Neural cell (in vitro differentiated cells): Measurements from ENCODE around the gene DPYSL4. TPM values are rescaled to one million over a fixed set of nuclear protein-coding genes. Genes with fewer than 3 reads are reported as not detected.

ENCODE experiments used
- H2AFZ ChIP-seq: fragments of 200-600, 300-800 bp; sonication (generic), shearing (Covaris generic); 2 replicates; pipeline ENCODE4 v1.6.0; 2014; ENCODE audit warnings: low read depth, mild to moderate bottlenecking, antibody characterized with exemption, low read length, moderate library complexity
- H3F3A ChIP-seq: fragments of 200-600 bp; shearing (Covaris generic); 2 replicates; pipeline ENCODE4 v1.6.1; 2016; ENCODE audit warnings: mild to moderate bottlenecking, moderate library complexity, mixed read lengths, antibody characterized with exemption, low read length; ENCODE audit not compliant: insufficient read depth, poor library complexity, severe bottlenecking
- H3K27ac ChIP-seq: fragments of 200-600, 300-800 bp; sonication (generic), shearing (Covaris generic); 2 replicates; pipeline ENCODE4 v1.5.1; 2014; ENCODE audit warnings: mild to moderate bottlenecking, low read length, moderate library complexity
- H3K27me3 ChIP-seq: fragments of 300-800, 200-600 bp; sonication (generic), shearing (Covaris generic); 2 replicates; pipeline ENCODE4 v1.6.0; 2014; ENCODE audit warnings: mild to moderate bottlenecking, low read depth, low read length, moderate library complexity; ENCODE audit not compliant: insufficient read depth
- H3K36me3 ChIP-seq: fragments of 300-800, 200-600 bp; sonication (generic), shearing (Covaris generic); 2 replicates; pipeline ENCODE4 v1.5.1; 2014; ENCODE audit warnings: mild to moderate bottlenecking, antibody characterized with exemption, low read length, moderate library complexity; ENCODE audit not compliant: insufficient read depth
- H3K4me2 ChIP-seq: fragments of 300-800, 200-600 bp; sonication (generic), shearing (Covaris generic); 2 replicates; pipeline ENCODE4 v1.6.0; 2014; ENCODE audit warnings: mild to moderate bottlenecking, low read length
- H3K4me3 ChIP-seq: fragments of 300-800, 200-600 bp; sonication (generic), shearing (Covaris generic); 2 replicates; pipeline ENCODE4 v1.5.1; 2014; ENCODE audit warnings: mild to moderate bottlenecking, low read length, moderate library complexity
- H3K79me2 ChIP-seq: fragments of 200-600 bp; shearing (Covaris generic); replicated peaks from 2 replicates; pipeline ENCODE4 v1.6.0; 2014; ENCODE audit warnings: mild to moderate bottlenecking, low read length, moderate library complexity; ENCODE audit not compliant: insufficient read depth
- H3K9ac ChIP-seq: fragments of 300-800, 200-600 bp; sonication (generic), shearing (Covaris generic); 2 replicates; pipeline ENCODE4 v1.6.1; 2016; ENCODE audit warnings: mild to moderate bottlenecking, low read length, mixed read lengths
- H3K9me2 ChIP-seq: fragments of 200-600 bp; shearing (Covaris generic); 2 replicates; pipeline ENCODE4 v1.6.1; 2016; ENCODE audit warnings: mild to moderate bottlenecking, low read length, mixed read lengths; ENCODE audit not compliant: insufficient read depth
- H3K9me3 ChIP-seq: fragments of 200-600, 300-800 bp; sonication (generic), shearing (Covaris generic); 2 replicates; pipeline ENCODE4 v1.6.1; 2016; ENCODE audit warnings: mild to moderate bottlenecking, mixed run types, low read length, moderate library complexity, mixed read lengths
- H4K20me1 ChIP-seq: fragments of 200-600 bp; shearing (Covaris generic); 2 replicates; pipeline ENCODE4 v1.6.1; 2016; ENCODE audit warnings: mild to moderate bottlenecking, mixed run types; ENCODE audit not compliant: insufficient read depth
- CTCF ChIP-seq: fragments of 450-650 bp; IDR thresholded peaks from 2 replicates; pipeline ENCODE4 v1.5.1; 2014; ENCODE audit warnings: antibody characterized with exemption, mild to moderate bottlenecking, moderate library complexity; ENCODE audit not compliant: poor library complexity, severe bottlenecking
- EP300 ChIP-seq: fragments of 450-650 bp; conservative IDR thresholded peaks from 2 replicates; pipeline ENCODE4 v1.6.1; 2014; ENCODE audit warnings: antibody characterized with exemption, mild to moderate bottlenecking, moderate library complexity; ENCODE audit not compliant: poor library complexity, severe bottlenecking
- EZH2 ChIP-seq: fragments of 200-600, 300-800 bp; shearing (Covaris generic), sonication (generic); IDR thresholded peaks from 2 replicates; pipeline ENCODE4 v1.6.1; 2014; ENCODE audit warnings: antibody characterized with exemption, low read length, borderline replicate concordance, mild to moderate bottlenecking; ENCODE audit not compliant: insufficient read depth, poor library complexity, severe bottlenecking
- MXI1 ChIP-seq: fragments of 450-650 bp; conservative IDR thresholded peaks from 2 replicates; pipeline ENCODE4 v1.6.1; 2014; ENCODE audit warnings: antibody characterized with exemption, mild to moderate bottlenecking; ENCODE audit not compliant: poor library complexity, severe bottlenecking
- POLR2AphosphoS5 ChIP-seq: IDR thresholded peaks from 2 replicates; pipeline ENCODE4 v1.6.1; 2012
- RAD21 ChIP-seq: fragments of 450-650 bp; conservative IDR thresholded peaks from 2 replicates; pipeline ENCODE4 v1.6.1; 2014; ENCODE audit warnings: antibody characterized with exemption, mild to moderate bottlenecking, moderate library complexity
- REST ChIP-seq: IDR thresholded peaks from 2 replicates; pipeline ENCODE4 v1.6.1; 2012; ENCODE audit warnings: borderline replicate concordance
- SMC3 ChIP-seq: fragments of 450-650 bp; conservative IDR thresholded peaks from 2 replicates; pipeline ENCODE4 v1.6.1; 2014; ENCODE audit warnings: antibody characterized with exemption, mild to moderate bottlenecking, moderate library complexity; ENCODE audit not compliant: poor library complexity
- TAF1 ChIP-seq: IDR thresholded peaks from 2 replicates; pipeline ENCODE4 v1.6.1; 2012; ENCODE audit warnings: low read depth
- polyA plus RNA-seq: library from polyadenylated mRNA; depleted of rRNA; stranded (reverse); fragments of >200 nt; gene quantifications from 2 replicates; pipeline ENCODE4 v1.2.3, GENCODE V29; 2014

Gene DPYSL4
- polyA plus RNA-seq, 1 donor from 2014 or later, result 116 TPM

- H3K9me2 ChIP-seq, result no peaks in the 10 kb centered on the region
- no peaks in the 10 kb centered on the region for H4K20me1 ChIP-seq
- TF ChIP-seq EP300 (no peak), RAD21 (no peak), SMC3 (no peak), CTCF (no peak)
- no peaks in the 10 kb centered on the region for H3K36me3 ChIP-seq
- no peaks in the 10 kb centered on the region for H3K9me3 ChIP-seq
- no peaks in the 10 kb centered on the region for H3F3A ChIP-seq
- H3K79me2 ChIP-seq, result no peaks in the 10 kb centered on the region
- no peak overlapping the region for H2AFZ ChIP-seq
- no peak overlapping the region for H3K9ac ChIP-seq
- no peaks in the 10 kb centered on the region for H3K27me3 ChIP-seq
- no peak overlapping the region for H3K4me2 ChIP-seq
- no peak overlapping the region for H3K4me3 ChIP-seq
- H3K27ac ChIP-seq, result no peak overlapping the region
Observed at GRCh38 chr10:132143162-132143561, 43.6 kb upstream of the DPYSL4 start.

- Histone ChIP-seq H2AFZ (no peak overlapping the region), H3K9ac (no peak overlapping the region), H3K27me3 (no peaks in the 10 kb centered on the region), H4K20me1 (no peaks in the 10 kb centered on the region), H3K79me2 (no peaks in the 10 kb centered on the region), H3K4me3 (no peak overlapping the region), H3K27ac (no peak overlapping the region), H3F3A (no peaks in the 10 kb centered on the region), H3K9me3 (no peaks in the 10 kb centered on the region), H3K9me2 (no peaks in the 10 kb centered on the region), H3K36me3 (no peaks in the 10 kb centered on the region), H3K4me2 (no peak overlapping the region)
- no peak for TF ChIP-seq CTCF
- TF ChIP-seq TAF1, result no peak
- TF ChIP-seq SMC3, result no peak
- TF ChIP-seq EZH2, result no peak
- TF ChIP-seq RAD21, result no peak
- no peak for TF ChIP-seq REST
- TF ChIP-seq POLR2AphosphoS5, result no peak
- TF ChIP-seq EP300, result no peak
- no peak for TF ChIP-seq MXI1
Observed at GRCh38 chr10:132144086-132144485, 42.7 kb upstream of the DPYSL4 start.
